B cell (primary cell): Measurements from ENCODE around the gene MOXD1. TPM values are rescaled to one million over a fixed set of nuclear protein-coding genes. Genes with fewer than 3 reads are reported as not detected.

Experiments used
- ATAC-seq: fragments of 200-7000 bp; cut with Tn5 transposase; one replicate; pipeline ENCODE4 v1.10.0; 2021; ENCODE audit warnings: low read depth, mild to moderate bottlenecking, moderate number of reproducible peaks, moderate library complexity
- CTCF ChIA-PET: fragments of 350-600 bp; sonication (Branson Sonifier 250); formaldehyde crosslinking; loops from one replicate; lab custom pipeline; 2021; ENCODE audit warnings: antibody characterized with exemption, inconsistent platforms; lab: Charles Lee
- POLR2A ChIA-PET: fragments of 350-600 bp; sonication (Branson Sonifier 250); formaldehyde crosslinking; loops from one replicate; lab custom pipeline; 2021; ENCODE audit warnings: antibody characterized with exemption; lab: Charles Lee
- DNase-seq: peaks from one replicate; pipeline ENCODE4 v3.0.0; 2013
- H2AFZ ChIP-seq: 2 replicates; pipeline ENCODE4 v1.6.1; 2012; ENCODE audit warnings: mild to moderate bottlenecking, low read depth, low read length; ENCODE audit not compliant: insufficient read depth, poor library complexity, severe bottlenecking
- H3K27ac ChIP-seq, 2 donors: 1 replicate in 1 of 2; 2 replicates in 1 of 2; pipeline ENCODE4 v1.5.1; 2012 to 2013; ENCODE audit warnings: low read length in 2 of 2, mild to moderate bottlenecking in 2 of 2, moderate library complexity in 1 of 2
- H3K27me3 ChIP-seq, 4 experiments: fragments of 200-600 bp in 1 of 4; sonication (generic) in 1 of 4; replicated peaks in 1 of 4; 1 replicate in 2 of 4; 2 replicates in 2 of 4; pipeline versions ENCODE4 v1.6.1 to v1.7.0; 2013 to 2016; ENCODE audit warnings: low read length in 3 of 4, mild to moderate bottlenecking in 2 of 4, mixed read lengths in 1 of 4, moderate library complexity in 1 of 4; ENCODE audit not compliant: insufficient read depth in 4 of 4, control insufficient read depth in 3 of 4; ENCODE audit errors: control extremely low read depth in 1 of 4
- H3K36me3 ChIP-seq, 2 experiments: replicated peaks in 1 of 2; 1 replicate in 1 of 2; 2 replicates in 1 of 2; pipeline versions ENCODE4 v1.6.1 to v1.7.1; 2013; ENCODE audit warnings: low read length in 1 of 2; ENCODE audit not compliant: insufficient read depth in 2 of 2, control insufficient read depth in 1 of 2; ENCODE audit errors: control extremely low read depth in 1 of 2, extremely low read depth in 1 of 2
- H3K4me1 ChIP-seq, 2 donors: fragments of 200-600 bp in 1 of 2; sonication (generic) in 1 of 2; 1 replicate in 1 of 2; 2 replicates in 1 of 2; pipeline versions ENCODE4 v1.5.1 to v1.6.1; 2013 to 2017; ENCODE audit warnings: low read length in 2 of 2; ENCODE audit not compliant: control insufficient read depth in 2 of 2, insufficient read depth in 2 of 2
- H3K4me2 ChIP-seq: replicated peaks from 2 replicates; pipeline ENCODE3; 2012; ENCODE audit warnings: mild to moderate bottlenecking, low read depth, low read length; ENCODE audit not compliant: poor library complexity, severe bottlenecking
- H3K4me3 ChIP-seq, 5 experiments: fragments of 200-600 bp in 1 of 5; sonication (generic) in 1 of 5; 1 replicate in 3 of 5; 2 replicates in 2 of 5; pipeline versions ENCODE4 v1.5.1 to v1.7.0; 2011 to 2016; ENCODE audit warnings: low read length in 4 of 5, mild to moderate bottlenecking in 4 of 5, low read depth in 2 of 5, control low read depth in 1 of 5, moderate library complexity in 1 of 5; ENCODE audit not compliant: insufficient read depth in 1 of 5; ENCODE audit errors: control extremely low read depth in 1 of 5, extremely low read depth in 1 of 5
- H3K79me2 ChIP-seq: fragments of 200-600 bp; sonication (generic); one replicate; pipeline ENCODE4 v1.6.0; 2016; ENCODE audit warnings: low read length; ENCODE audit not compliant: control insufficient read depth, insufficient read depth
- H3K9ac ChIP-seq: fragments of 200-600 bp; sonication (generic); 2 replicates; pipeline ENCODE4 v1.6.1; 2017; ENCODE audit warnings: mild to moderate bottlenecking, low read length, moderate library complexity
- H3K9me3 ChIP-seq, 3 donors: one replicate each; pipeline versions ENCODE4 v1.6.1 to v1.7.1; 2013; ENCODE audit warnings: low read length in 2 of 3; ENCODE audit not compliant: control insufficient read depth in 2 of 3, insufficient read depth in 1 of 3; ENCODE audit errors: control extremely low read depth in 1 of 3
- H4K20me1 ChIP-seq: 2 replicates; pipeline ENCODE4 v1.6.0; 2012; ENCODE audit warnings: mild to moderate bottlenecking, low read length; ENCODE audit not compliant: insufficient read depth, control insufficient read depth, poor library complexity, severe bottlenecking
- H3K27ac Mint-ChIP-seq: one replicate; pipeline ENCODE4 v1.8.0; 2021; ENCODE audit warnings: mixed read lengths
- H3K27me3 Mint-ChIP-seq: one replicate; pipeline ENCODE4 v1.8.0; 2021; ENCODE audit warnings: mixed read lengths
- H3K4me1 Mint-ChIP-seq: one replicate; pipeline ENCODE4 v1.8.0; 2021; ENCODE audit warnings: mixed read lengths
- H3K4me3 Mint-ChIP-seq: one replicate; pipeline ENCODE4 v1.8.0; 2021; ENCODE audit warnings: mixed read lengths
- H3K9me3 Mint-ChIP-seq: one replicate; pipeline ENCODE4 v1.8.0; 2022; ENCODE audit warnings: mixed read lengths; ENCODE audit not compliant: insufficient read depth
- CTCF ChIP-seq: fragments of 200-600 bp; IDR thresholded peaks from one replicate; pipeline ENCODE4 v1.8.0; 2022; ENCODE audit warnings: antibody characterized with exemption, mild to moderate bottlenecking
- EZH2 ChIP-seq: IDR thresholded peaks from 2 replicates; pipeline ENCODE4 v1.6.1; 2012; ENCODE audit warnings: borderline replicate concordance, low read depth, mild to moderate bottlenecking, moderate library complexity, low read length; ENCODE audit not compliant: insufficient read depth, poor library complexity, severe bottlenecking
- WGBS: methylation state at CpG from one replicate; pipeline ENCODE4 v1.1.5; 2013; ENCODE audit warnings: missing lambda C conversion rate; ENCODE audit not compliant: insufficient coverage; 5-methylcytosine and 5-hydroxymethylcytosine counted together
- intact Hi-C: fragments of 100-400 bp; cut with micrococcal nuclease; formaldehyde crosslinking; loops from one replicate; pipeline ENCODE4 v1.10.0; 2022
- polyA plus RNA-seq: library from polyadenylated mRNA; depleted of rRNA; stranded (reverse); fragments of >200 nt; gene quantifications from 2 replicates; pipeline ENCODE4 v1.2.3, GENCODE V29; 2012
- total RNA-seq, 2 donors: library from RNA; stranded (reverse); fragments of 120-200 nt in 1 of 2; gene quantifications; 1 replicate in 1 of 2; 2 replicates in 1 of 2; pipeline versions ENCODE4 v1.2.3 to v1.2.4, GENCODE V29; 2013 to 2022

MOXD1 gene
- total and polyA plus RNA-seq, 2 donors (not counting 1 experiment from before 2014, with no cell fraction given), result 1.5 to 7.0 TPM

- intact Hi-C loops, result no loop called here
Observed at GRCh38 chr6:132425176-132425575, 23.9 kb upstream of the MOXD1 start.

GRCh38 chr6:132423839-132424238 is 22.6 kb upstream of the MOXD1 start:
- no peak for ATAC-seq
- Histone ChIP-seq H3K27ac (no peak overlapping the region), H3K9ac (no peak overlapping the region), H3K36me3 (no peaks in the 10 kb centered on the region), H3K27me3 (peaks cover 0 to 5% (median 2%) of the 10 kb centered on the region in 4 experiments), H3K4me2 (no peak overlapping the region), H2AFZ (no peak overlapping the region), H4K20me1 (no peaks in the 10 kb centered on the region), H3K79me2 (no peaks in the 10 kb centered on the region), H3K4me1 (no peaks in the 10 kb centered on the region), H3K4me3 (no peak overlapping the region), H3K9me3 (peaks cover 0 to 8% (median 0%) of the 10 kb centered on the region in 3 donors)
- Mint-ChIP-seq H3K27me3 (peaks cover 8% of the 10 kb centered on the region), H3K4me3 (no peak overlapping the region), H3K4me1 (no peaks in the 10 kb centered on the region), H3K9me3 (peaks cover 17% of the 10 kb centered on the region), H3K27ac (no peak overlapping the region)
- intact Hi-C loops, result no loop called here
- TF ChIP-seq EZH2 (no peak), CTCF (no peak)
- no CpG with 5 or more reads among the region's 3 CpGs for WGBS
- ChIA-PET CTCF (interaction anchor here (1.2 kb wide), 1 partner anchor 123 kb away, joined by 3 read pairs; no protein-coding TSS in a partner anchor), POLR2A (no interaction called here)
- no peak for DNase-seq

More at GRCh38 chr6:132425176-132425575, 23.9 kb upstream of the MOXD1 start:
- peaks cover 8% of the 10 kb centered on the region for H3K27me3 Mint-ChIP-seq
- POLR2A ChIA-PET, result no interaction called here
- Histone ChIP-seq H3K4me1 (no peaks in the 10 kb centered on the region), H3K27me3 (peaks cover 0 to 5% (median 2%) of the 10 kb centered on the region in 4 experiments), H3K36me3 (no peaks in the 10 kb centered on the region), H3K9ac (no peak overlapping the region), H3K79me2 (no peaks in the 10 kb centered on the region), H2AFZ (no peak overlapping the region), H3K4me3 (no peak overlapping the region), H3K27ac (no peak overlapping the region), H3K4me2 (no peak overlapping the region), H3K9me3 (peaks cover 0 to 8% (median 0%) of the 10 kb centered on the region in 3 donors), H4K20me1 (no peaks in the 10 kb centered on the region)
- H3K4me3 Mint-ChIP-seq, result no peak overlapping the region
- WGBS, result 81% methylated on average over 5 of the region's 5 CpGs
- TF ChIP-seq CTCF, result no peak
- no peak for TF ChIP-seq EZH2
- ATAC-seq (no peak), DNase-seq (no peak)
- CTCF ChIA-PET, result interaction anchor here (0.7 to 1.5 kb wide), 2 partner anchors 125 to 1552 kb away, joined by 3 to 5 read pairs; no protein-coding TSS in a partner anchor
- H3K27ac Mint-ChIP-seq, result no peak overlapping the region
- H3K9me3 Mint-ChIP-seq, result peaks cover 17% of the 10 kb centered on the region
- no peaks in the 10 kb centered on the region for H3K4me1 Mint-ChIP-seq
